ENCODE data around the gene FBXL7.

Gene FBXL7

GRCh38 chr5:15623794-15624193, 123.8 kb downstream of the FBXL7 start:
- DNase-seq = no peak

GRCh38 chr5:15627109-15627508, 127.1 kb downstream of the FBXL7 start:
- no peak for DNase-seq

- DNase-seq = no peak
These were observed 127.7 kb downstream of the FBXL7 start for GRCh38 chr5:15627647-15628046.

DNA sequence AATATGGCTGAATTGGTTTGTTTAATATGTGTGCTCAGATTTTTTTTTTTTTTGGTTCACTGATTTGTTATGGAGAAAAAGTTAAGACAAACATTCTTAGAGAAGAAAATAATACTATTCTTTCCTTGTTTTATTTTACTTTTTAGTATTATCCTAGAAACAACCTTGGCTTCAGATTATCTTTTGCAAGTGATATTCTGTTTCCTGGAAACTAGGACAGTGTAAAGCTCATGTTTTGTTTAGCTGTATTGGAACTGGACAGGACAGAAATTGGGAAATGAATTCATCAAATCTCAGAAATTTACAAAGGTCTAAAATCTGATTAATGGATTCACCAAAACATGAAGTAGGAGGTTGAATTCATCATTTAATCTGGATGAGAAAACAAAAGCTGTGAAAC, 130.5 kb downstream of the FBXL7 start:
- DNase-seq = no peak

GRCh38 chr5:15634591-15635288, 134.8 kb downstream of the FBXL7 start:
- DNase-seq = no peak

DNA sequence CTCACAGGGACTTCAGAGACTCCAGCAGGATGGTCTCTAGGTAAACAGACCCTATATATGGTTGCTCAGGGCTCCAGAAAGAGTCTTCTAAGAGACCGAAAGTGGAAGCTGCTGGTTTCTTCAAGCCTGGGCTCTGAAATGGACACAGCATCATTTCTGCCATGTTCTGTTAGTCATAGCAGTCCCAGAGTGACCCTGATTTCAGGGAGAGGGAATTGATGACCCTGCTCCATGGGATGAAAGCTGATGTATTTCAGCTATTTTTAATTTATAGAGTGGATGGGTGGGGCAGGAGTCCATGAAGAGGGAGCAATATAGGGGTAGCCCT, 135.3 kb downstream of the FBXL7 start:
- no peak for DNase-seq

- no peak for DNase-seq
These were observed 137.4 kb downstream of the FBXL7 start for GRCh38 chr5:15637345-15637744.

- no peak for DNase-seq
These were observed 137.9 kb downstream of the FBXL7 start for GRCh38 chr5:15637886-15638285.

DNA sequence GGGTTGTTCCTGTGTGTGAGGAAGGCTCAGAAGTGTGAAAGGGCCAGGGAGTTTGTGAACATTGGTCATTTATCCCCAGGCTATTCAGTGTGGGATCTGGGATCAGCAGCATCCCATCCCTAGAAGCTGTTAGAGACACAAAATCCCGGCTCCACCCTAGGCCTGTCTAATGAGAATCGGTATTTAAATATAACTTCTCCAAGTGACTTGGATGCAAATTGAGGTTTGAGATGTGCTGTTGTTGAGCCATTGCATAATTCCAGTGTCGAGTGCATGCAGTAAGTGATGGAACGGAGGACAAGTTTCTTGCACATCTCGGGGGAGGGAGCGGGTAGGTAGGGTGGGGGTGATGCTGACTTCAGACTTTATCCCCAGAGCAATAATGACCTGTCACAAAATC, 138.3 kb downstream of the FBXL7 start:
- DNase-seq = no peak

DNA sequence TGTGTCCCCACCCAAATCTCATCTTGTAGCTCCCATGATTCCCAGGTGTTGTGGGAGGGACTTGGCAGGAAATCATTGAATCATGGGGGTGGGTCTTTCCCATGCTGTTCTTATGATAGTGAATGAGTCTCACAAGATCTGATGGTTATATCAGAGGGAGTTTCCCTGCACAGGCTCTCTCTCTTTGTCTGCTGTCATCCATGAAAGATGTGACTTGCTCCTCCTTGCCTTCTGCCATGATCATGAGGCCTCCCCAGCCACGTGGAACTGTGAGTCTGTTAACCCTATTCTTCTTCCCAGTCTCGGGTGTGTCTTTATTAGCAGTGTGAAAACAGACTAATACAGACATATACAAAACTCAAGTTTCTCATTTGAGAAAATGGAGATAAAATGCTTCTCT, 139.3 kb downstream of the FBXL7 start:
- no peak for DNase-seq

GRCh38 chr5:15640116-15640515, 140.1 kb downstream of the FBXL7 start:
- no peak for DNase-seq

DNA sequence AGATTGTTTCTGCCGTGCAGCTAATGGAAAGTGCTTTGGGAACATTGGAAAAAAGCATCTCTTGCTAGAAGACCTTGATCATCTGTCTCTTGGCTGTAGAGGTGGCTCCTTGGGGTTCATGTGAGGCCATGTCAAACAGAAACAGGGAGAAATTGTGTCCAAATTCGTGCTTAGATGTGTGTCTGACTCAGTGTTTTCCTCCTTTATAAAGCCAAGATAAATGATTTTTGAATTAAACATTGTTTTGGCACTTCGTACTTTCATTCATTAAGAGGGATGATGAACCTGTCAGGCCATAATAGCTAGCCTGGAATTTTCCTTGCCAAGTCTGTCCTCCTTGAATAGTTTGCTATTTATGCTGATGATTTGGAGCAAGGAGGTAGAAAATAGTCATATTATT, 143.8 kb downstream of the FBXL7 start:
- no peak for DNase-seq

GRCh38 chr5:15645381-15646160, 145.6 kb downstream of the FBXL7 start:
- DNase-seq = no peak

DNA sequence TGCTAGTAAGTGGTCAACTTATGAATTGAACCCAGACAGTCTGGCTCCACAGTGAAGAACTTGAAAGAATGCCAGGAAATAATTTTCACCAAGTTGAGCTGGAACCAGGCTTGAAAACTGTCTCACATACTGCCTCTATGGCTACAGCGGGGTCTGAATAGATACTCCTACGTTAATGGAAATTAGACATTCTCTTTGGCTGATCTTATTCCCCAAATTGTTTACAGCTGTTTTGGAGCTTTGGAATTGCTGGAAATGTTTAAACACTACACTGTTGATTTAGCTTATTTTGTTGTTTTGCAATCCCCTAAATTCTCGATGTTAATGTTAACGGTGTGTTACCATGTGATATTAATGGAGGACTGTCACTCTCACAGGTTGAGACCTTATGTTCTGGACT, 146.4 kb downstream of the FBXL7 start:
- DNase-seq = no peak

DNA sequence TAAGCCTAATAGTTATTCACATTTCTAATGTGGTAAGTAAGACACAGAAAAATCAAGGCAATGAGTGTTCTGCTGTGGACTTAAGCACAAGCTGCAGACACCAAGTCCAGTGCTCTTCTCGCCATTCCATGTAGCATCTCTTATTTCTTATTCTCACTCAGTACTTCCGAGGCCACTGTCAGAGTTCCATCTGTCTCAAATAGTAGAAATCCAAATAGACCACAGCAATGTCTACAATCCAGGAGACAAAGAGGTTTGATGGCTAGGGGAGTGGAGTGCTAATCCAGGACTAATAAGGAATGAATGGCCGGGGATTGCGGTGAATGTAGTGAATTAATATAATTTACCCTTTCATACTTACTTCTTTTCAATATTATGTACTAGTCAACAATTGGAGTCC, 147.3 kb downstream of the FBXL7 start:
- DNase-seq = no peak

GRCh38 chr5:15650266-15650665, 150.3 kb downstream of the FBXL7 start:
- DNase-seq = no peak

DNA sequence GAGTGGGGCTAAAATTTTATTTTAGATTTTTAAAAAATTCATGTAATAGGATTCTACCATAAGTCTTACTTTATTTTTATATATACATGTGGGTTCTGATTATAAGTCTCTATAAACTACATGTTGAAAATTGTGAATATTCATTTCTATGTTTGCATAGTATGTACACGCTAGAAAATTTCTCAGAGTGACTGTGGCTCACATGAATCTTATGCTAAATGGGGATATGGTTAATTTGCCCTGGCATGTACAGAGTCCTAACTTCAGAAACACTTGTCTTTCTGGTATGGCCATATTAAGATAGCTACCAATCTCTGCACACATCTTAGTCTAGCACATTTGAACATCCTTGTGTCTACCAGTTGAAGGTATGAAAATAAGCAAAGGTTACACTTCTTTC, 154.8 kb downstream of the FBXL7 start:
- DNase-seq = no peak

DNA sequence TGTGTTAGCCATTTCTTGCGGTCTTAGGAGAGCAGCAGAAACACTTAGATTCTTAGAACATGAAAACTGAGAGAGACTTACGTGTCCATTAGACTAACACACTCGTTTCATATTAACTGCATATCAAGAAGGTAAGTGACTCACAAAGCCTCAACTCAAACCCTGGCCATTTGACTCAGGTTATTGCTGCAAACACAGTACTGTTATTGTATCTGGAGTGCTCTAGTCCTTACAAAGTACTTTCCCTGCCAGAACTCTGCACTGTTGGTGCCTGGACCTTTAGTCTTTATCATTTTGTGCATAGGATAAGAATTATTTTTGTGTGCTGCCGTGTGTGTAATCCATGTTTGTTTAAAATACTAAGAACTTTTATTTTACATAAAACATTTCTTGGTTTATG, 155.7 kb downstream of the FBXL7 start:
- DNase-seq = no peak

GRCh38 chr5:15664961-15665360, 165.0 kb downstream of the FBXL7 start:
- no peak for DNase-seq

DNA sequence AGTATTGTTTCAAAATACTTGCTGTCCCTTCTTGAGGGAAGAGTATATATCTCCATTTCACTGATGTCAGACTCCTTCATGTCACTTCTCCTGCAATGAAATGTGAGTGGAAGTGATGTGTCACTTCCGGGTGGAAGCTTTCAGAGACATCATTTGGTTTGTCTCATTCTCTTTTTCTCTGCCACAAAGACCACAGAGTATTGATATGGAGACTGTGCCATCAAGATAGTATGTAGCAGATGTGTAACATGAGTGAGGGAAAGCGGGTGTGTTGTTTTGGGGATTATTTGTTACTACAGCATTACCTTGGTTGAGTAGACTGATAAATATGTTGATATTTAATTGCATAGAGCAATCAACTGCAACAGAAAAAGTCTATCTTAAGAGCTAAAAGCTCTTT, 169.8 kb downstream of the FBXL7 start:
- DNase-seq = no peak

- DNase-seq = no peak
These were observed 174.7 kb downstream of the FBXL7 start for GRCh38 chr5:15674716-15675115.

DNA sequence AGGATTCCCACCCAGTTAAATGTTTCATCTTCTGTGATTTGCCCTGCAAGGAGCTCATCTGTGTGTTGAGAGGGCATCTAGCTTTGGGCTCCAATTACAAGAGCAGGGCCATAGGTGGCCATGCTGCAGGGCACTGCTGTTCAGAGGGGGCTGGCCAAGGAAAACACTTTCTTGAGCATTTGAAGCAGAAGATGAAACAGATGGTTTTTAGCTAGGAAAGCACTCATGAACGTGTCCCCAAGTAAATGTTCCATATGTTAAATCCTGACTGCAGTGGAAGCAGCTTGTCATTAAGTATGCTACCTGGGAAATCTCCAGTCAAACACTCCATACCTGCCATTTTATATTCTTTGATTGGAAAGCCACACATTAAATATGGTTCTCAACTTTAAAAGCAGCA, 176.6 kb downstream of the FBXL7 start:
- no peak for DNase-seq

DNA sequence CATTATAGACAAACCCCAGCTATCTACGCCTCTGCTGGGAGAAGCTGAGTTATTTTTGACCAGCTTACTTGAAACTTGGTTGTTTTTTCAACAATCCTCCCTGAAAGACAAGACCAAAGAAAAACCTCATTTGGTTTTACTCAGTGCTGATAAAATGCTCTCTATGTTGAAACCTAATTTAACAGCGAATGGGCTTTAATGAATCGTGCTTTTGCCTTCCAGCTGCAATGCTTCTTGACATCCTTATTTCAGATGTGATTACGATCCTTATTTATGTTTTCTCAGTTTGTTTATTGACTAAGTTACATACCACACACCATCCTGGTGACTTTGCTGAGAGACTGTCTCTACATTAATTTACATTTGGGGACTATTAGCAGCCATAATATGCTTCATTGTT, 179.2 kb downstream of the FBXL7 start:
- DNase-seq = no peak

DNA sequence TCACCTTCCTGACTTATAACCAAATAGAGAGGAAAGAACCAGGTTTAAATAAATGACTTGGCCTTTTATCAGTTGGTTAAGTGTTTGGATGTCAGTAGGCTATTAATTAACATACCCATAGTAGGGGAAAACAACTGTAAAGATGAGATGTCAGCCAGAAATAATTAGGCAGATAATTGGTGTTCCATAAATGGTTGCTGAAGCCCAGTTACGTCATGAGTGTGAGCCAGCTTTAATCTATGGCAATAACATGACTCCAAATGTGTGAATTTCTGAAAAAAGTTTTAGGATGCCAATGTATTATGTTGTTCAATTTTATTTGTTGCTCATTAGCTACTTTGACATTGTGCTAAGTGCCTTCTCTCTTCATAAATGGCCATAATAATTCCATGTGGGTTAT, 180.5 kb downstream of the FBXL7 start:
- no peak for DNase-seq

DNA sequence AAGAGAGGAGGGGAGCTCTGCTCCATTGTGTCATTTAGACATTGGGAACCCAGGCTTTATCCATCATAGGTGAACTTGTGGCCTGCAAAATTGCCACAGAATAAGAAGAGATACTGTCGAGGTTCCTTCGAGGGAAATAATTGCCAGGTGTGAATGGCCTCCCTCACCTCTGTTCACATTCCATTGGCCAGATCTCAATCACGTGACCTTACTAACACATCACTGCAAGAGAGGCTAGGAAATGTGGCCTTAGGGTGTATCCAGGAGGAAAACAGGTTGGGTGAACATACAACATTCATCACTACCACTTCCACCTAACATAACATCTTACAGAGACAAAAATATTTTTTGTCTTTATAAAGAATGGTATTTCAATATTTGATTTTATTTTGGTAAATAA, 182.1 kb downstream of the FBXL7 start:
- DNase-seq = no peak

Measured in 8988T (cell line).